HG03571 (cell line): ENCODE data around the gene RBPJ.
"Not testable (repeated sequence)": the region's sequence is repeated elsewhere in the genome, so short reads cannot be mapped to it uniquely, and the experiment has no call there.

Experiments
- ATAC-seq: cut with Tn5 transposase; IDR thresholded peaks from one replicate; pipeline ENCODE4 v1.9.1; 2021; ENCODE audit not compliant: unreplicated experiment

Gene RBPJ

DNA sequence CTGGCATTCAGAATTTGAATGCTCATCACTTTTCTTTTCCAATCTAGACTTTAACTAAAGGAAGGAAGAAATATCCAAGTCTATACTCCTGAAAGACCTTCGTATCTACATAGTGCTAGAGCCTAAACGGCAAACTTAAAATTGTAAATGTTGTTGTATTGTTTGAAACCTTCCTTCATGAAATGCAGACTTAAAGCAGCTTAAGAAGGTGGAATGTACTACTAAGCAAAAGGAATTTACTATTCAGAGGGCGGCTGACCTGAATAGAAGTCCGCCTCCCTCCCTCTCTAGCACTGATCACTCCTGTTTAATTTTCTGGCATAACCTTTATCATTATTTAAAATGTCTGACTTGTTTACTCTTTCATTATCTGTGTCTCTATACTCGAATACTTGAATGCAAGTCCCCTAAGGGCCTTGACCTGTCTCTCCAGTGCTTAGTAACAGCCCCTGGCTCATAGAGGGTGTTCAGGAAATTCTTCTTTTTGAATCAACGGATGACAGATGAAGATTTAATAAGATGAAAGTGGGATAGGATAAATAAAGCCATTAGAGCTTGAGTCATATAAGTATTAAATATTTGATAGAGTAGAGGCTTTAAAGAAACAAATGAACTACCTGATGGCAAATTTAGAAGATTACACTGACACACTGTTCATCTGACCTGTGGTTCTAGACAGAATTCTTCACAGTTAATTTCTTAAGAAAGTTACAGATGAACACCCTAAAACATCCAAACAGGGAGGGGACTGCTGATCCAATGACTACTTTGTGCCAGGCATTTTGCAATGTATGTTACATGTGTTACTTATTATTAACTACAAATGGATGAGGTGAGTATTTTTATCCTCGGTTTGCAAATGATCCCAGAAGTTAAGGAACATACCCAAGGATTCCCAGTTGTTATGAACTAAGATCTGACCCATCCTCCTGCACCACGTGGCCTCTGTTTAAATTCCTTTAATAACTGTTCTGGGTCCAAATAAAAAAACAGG, 20.2 kb upstream of the RBPJ start:
- ATAC-seq, result no peak

DNA sequence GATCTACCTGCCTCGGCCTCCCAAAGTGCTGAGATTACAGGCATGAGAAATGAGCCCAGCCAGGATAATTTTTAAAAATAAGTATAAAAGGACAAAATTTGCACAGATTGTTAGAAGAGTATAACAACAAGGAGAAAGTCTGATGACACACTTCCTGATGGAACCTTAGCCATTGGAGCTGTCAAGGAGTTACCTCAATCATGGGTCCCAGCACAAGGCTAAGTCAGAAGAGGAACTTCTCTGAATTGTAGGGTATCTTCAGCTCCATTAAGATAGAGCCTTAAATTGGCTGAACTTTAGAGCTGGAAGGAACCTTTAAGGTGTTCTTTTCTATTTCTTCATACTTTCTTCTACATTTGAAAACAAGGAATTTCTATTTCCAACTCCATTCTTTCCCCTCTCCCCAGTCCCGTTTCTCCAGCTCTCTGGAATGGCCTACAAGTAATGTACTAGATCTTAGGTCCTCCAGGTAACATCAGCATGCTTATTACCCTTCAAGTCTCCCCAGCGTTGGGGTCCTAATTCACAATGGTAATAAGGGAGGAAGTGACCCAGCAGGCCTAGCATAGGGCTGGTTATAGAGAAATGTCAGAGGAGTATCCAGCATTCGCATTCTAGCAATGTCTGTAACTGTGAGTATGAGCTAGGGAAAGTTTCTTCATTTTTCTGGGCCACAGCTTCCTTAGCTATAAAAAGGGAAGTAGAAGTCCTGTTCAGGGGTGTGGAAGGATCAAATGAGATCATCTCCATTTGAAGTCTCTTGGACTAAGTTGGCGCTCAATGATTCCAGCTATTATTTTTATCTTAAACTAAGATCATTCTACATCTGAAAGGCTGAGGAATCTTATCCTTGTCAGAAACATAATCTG, 18.5 kb upstream of the RBPJ start:
- no peak for ATAC-seq

DNA sequence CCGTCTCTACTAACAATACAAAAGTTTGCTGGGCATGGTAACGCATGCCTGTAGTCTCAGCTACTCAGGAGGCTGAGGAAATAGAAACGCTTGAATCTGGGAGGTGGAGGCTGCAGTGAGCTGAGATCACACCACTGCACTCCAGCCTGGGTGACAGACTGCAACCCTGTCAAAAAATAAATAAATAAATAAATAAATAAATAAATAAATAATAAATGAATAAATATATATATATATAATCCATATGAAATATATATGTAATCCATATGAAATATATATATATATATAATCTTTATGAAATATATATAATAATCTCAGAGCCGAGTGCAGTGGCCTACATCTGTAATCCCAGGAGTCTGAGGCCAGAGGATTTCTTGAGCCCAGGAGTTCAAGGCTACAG, 17.8 kb upstream of the RBPJ start:
- ATAC-seq, result no peak

DNA sequence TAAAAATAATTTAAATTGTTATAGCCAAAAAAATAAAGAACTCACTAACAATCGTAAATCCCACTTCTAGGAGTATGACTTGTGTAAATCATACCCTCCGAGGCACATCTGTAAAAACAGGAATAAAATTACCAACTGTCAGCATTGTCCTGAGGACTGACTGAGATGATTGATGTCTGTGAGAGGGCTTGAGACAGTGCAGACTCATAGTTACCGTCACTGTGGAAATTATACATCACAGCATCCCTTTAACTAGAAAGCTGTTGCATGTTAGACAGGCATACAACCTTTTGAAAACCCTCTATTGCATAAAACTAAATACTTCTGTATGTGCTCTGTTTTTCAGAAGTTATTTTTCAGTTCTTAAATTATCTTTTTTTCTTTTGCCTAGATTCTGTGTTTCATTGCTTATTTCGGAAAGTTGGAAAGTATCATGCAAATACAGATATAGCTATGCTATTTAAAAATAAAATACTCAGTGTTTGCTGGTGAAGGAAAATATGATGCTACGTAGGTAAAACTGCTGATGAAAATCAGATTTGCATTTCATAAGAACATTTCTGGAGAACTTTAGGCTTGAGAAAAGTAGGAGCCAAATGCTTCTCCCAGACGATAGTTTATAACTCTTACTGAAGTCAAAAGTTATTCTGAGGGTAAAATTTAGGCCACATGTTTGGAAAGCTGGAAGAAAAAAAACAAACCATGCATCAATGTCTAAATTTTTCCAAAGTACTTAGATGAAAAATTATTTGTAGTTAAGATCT, 13.6 kb upstream of the RBPJ start:
- ATAC-seq, result no peak

DNA sequence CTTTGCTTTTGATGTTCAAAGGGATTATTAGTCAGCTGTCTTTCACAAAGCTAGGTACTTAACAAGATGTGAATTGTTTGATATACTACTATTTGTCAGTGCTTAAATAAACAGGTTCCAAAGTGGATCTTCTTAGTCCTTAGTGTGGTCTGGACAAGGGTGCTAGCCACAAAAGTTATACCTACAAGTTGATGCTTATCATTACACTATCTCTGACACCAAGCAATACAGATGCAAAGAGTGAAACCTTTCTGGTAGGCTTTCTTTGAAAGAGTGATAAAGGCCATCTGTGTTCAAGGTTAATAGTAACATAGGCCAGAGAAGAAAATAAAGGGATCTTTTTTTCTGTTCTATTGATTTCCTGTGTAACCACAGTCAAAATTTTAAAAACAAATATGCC, 12.2 kb upstream of the RBPJ start:
- no peak for ATAC-seq

DNA sequence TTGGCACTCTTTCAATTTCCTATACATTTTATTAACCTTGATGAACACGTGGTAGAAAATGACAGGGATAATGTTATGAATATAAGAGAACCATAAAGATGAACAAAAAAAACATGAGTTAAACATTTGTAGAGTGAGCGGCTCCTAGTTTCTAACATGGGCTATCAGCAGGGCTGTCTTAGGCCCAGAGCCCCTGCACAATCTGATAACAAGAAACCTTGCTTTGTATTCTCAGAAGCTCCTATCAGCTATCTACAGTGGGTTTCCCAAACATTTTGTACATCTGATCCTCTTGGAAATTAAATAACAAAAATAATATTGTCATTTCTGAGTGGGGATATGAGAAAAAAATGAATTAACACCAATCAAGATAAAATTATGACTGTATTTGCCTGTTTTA, 10.6 kb upstream of the RBPJ start:
- no peak for ATAC-seq

DNA sequence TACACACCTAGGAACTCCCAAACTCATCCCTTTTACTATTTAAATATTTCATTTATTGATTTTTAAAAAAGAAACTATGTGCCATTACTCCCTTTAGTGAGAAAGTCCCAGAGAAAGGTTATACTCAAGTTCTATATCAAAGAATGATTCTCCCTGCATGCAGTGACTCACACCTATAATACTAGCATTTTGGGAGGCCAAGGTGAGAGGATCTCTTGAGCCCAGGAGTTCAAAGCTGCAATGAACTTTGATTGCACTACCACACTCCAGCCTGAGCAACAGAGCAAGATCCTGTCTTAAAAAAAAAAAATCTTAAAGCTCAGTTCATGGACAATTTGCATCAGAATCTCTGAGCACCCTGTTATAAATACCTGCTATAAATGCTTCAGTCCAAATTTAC, 9.2 kb upstream of the RBPJ start:
- no peak for ATAC-seq

DNA sequence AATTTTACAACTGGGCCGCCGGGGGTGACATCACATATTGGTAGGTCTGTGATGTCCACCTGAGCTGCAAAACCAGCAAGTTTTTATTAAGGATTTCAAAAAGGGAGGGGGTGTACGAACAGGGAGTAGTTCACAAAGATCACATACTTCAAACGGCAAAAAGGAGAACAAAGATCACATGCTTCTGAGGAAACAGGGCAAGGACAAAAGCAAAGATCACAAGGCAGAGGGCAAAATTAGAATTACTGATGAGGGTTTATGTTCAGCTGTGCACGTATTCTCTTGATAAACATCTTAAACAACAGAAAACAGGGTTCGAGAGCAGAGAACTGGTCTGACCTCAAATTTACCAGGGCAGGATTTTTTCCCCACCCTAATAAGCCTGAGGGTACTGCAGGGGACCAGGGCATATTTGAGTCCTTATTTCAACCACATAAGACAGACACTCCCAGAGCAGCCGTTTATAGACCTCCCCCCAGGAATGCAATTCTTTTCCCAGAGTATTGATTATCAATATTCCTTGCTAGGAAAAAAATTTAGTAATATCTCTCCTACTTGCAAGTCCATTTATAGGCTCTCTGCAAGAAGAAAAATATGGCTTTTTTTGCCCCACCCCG, 5.4 kb upstream of the RBPJ start:
- not testable (repeated sequence) for ATAC-seq

DNA sequence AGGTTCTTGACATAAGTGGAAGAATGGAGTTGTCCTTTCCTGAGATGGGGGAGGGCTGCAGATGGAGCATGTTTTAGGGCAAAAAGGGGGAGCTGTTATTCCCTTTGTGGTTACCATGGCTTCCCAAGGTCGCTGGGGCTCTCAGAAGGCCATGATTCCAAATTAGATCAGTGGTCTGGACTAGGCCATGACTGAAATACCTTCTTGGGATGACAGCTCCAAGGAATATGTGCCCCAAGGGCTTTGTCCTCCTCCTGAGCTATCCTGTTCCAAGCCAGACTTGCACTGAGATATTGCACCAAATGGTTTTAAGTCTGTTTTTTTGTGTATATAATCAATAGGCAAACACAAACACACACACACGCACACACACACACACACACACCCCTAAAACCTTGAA, 3.0 kb upstream of the RBPJ start:
- no peak for ATAC-seq

DNA sequence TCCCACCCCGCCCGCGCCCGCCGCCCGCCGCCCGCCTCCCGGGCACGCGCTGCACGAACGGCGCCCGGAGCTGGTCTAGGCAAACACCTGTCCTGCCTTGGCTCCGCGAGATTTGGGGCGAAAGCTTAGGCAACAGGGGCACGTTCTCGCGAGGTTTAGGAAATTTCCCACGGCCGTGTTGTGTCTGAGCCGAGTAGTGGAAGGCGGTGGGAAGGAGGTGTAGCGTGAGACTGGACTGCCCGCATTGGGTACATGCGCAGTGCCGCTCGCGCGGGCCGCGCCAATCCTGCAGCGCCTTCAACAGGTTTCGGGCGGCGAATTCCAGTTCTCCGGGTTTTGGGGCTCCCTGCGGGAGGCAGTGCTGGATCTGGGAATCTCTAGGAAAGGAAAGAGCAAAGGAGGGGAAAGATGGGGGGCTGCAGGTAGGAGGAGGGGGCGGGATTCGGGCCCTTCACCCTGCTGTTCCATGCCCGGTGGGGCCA, 1.3 kb upstream of the RBPJ start:
- ATAC-seq, result peak; percentile 60

DNA sequence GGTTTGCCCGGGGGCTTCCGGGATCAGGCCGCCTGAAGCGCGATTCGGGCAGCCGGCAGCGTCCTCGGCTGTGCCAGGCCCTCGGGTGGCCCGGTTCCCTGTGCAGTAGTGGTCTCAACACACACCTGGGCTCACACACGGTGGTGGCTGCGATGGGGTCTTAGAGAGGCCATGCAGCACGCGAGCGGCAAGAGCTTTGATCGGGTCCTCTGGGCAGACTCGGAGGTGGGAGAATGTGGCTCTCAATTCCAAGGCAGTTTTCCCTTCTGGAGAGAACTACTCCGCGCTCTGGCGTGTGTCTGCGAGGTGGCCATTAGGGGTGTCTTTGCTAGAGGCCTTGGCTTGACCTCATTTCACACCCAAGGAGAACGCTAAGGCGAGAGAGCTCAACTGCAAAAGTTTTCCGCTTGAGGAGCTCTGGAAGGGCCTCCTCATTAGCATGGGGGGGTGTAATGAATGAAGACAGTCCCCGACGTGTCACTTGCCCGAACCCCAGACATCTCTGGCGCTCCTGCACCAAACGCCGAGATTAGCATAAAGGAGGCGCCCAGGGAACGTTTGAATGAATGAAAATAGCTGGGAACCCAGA, 771 bp upstream of the RBPJ start:
- ATAC-seq, result peak; percentile 25

DNA sequence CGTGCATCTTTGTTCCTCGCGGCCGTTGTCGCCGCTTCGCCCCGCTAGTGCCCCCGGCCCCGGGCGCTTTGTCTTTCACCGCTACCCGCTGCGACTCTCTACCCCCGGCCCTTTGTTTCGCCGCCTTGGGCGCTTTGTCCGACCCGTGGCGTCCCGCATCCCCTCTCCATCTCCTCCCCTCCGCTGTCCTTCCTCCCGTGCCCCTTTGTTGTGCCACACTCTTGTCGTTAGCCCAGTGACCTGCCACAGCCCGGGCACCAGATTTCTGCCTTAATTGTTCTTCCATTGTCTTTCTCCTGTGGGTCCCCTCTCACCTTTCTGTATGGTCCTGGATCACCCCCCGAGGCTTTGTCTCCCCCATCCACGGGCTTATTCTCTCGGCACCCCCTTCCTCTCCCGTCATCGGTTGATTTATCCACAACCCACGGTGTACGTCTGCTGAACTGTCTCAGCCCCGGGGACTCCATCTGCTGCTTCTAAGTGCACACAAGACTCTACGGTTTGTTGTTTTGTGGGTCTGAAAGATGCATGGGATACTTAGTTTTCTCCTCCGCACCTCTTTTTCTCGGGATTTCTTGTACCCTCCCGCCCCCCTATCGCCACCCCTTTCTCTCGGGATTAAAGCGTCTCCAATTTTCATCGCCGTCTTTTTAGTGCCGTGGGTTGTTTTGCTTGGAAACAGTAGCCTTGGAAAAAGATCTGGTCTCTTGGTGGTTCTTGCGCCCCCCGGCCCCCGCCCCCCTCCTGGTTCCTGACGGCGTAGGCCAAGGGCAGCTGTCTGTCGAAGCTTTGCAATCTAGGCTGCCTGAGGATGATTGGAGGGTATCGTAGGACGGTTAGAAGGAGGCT, 783 bp downstream of the RBPJ start:
- no peak for ATAC-seq

DNA sequence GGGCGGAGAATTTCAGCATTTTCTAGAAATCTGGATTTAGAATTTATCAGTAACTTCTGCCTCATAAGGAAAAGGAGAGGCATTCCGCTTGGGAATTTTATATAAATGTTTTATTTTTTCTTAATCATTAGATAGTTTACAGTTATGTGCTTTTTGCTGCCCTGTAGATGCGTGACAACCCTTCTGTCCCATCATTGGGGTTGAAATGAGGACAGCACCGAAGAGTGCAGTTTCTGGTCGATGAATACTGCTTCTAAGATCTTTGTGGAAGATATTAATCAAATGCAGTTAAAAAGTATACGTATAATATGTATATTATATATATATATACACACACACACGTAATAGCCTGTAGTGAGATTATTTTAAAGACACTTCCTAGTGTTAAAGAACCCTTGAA, 1.5 kb downstream of the RBPJ start:
- no peak for ATAC-seq

DNA sequence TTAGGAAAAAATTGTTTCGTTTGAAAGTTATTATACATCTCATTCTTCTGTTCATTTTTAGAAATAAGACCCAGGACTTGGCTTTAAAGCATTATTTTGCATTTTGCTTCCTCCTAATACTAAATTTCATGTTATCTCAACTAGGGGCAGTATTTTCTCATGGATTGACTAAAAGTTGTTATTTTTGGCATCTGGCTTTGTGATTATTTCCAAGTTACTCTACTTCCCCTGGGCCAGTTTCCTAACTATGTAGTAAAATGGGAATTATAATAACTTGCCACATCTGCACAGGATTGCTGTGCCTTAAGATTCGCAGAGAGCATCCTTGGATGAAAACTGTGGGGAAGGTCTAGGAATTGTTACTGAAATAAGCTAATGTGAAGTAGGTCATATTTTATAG, 3.0 kb downstream of the RBPJ start:
- no peak for ATAC-seq

DNA sequence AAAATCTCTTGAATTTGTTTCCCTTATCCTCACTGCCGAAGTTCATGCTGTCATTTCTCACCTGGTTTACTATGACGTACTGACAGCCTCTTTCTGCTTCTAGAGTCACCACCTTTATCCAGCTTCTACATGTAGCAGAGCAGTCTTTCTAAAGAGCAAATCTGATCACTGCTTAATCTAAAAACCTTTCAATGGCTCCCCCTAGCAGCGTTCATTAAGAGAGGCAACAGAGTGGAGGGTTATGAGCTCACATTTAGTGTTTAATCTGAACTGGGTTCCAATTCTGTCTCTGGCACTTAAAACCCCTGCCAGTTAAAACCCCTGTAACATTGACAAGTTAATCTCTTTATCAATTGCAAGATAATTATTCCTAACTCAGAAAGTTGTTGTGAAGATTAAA, 4.4 kb downstream of the RBPJ start:
- ATAC-seq, result no peak

DNA sequence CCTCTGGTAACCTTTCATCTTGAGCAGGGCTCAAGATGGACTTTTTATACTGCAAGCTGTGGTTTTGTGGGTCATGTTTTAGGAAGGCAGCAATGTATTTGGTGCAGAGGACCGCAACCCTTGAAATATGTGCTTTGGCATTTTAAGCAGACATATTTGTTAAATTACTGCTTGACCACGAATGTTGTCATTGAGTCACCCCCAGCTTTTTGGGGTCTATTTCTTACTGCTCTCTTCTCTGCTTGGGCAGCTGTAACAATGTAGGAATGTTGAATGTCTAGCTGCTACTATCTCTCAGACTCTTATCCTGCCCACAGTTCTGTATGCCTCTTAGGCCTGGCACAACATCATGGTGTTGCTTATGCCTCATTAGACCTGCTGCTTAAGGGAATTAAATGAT, 6.0 kb downstream of the RBPJ start:
- ATAC-seq, result no peak

DNA sequence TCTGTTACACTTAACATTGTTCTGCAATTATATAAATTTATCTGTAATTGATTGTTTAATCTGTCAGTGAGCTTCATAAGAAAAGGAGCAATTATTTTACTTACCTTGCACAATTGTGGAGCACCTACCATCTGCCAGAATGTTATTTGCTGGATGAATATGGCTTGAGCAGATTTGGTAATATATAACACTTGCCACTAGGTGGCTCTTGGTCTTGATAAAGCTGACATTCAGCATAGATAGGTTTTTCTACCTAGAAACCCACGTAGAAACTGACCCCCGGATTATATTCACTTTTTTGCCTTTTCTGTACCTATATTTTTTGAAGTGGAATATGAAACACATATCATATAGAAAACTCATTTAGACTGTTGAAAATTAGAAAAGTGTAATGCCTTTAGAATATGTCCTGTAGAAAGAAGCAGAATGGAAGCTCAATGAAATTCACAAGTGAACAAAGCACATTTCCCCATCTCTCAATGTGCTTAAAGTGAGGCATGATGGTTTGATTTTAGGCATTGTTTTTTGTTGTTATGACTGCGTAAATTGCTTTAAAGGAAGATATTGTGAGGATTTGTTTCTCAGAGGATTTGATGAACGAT, 9.5 kb downstream of the RBPJ start:
- ATAC-seq, result peak; percentile 70

DNA sequence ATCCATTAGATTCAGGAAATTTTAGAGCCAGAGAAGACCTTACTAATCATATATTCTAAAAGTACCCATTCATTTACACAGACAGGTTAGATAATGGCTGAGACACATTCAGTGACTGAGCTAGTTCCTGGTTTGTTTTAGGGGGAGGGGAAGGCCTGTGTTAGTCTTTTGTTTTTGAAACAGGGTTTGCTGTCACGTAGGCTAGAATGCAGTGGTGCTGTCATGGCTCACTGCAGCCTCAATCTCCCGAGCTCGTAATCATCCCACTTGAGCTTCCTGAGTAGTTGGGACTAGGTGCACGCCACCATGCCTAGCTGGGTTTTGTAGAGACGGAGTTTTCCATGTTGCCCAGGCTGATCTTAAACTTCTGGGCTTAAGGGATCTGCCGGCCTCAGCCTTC, 10.1 kb downstream of the RBPJ start:
- no peak for ATAC-seq

DNA sequence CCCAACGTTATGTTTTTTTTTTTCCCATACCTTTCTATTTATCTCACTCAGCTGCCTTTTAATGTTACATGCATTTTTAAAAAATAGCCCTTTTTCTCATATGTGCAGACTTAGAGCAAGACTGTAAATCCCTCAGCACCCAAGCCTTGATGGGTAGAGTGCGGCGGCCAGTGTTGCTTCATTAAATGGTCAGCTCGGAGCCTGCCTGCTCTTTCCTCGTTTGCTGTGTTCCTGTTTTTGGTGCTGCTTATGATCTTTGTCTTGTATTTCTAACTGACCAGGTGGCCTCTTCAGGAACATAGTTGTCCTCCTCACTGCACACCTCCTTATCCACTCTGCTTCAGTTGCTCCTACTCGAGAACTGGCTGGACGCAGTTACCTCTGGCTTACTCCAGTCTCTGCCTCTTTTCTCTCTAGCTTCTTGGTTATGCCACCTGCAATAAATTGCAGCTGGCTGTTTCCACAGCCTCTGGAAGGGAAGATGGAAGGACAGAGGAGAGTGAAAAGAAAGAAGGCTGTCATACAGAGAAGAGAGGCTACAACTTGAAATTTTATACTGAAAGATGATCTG, 10.7 kb downstream of the RBPJ start:
- ATAC-seq, result no peak
